ENCODE measurements around the gene COL3A1.

Gene COL3A1

DNA sequence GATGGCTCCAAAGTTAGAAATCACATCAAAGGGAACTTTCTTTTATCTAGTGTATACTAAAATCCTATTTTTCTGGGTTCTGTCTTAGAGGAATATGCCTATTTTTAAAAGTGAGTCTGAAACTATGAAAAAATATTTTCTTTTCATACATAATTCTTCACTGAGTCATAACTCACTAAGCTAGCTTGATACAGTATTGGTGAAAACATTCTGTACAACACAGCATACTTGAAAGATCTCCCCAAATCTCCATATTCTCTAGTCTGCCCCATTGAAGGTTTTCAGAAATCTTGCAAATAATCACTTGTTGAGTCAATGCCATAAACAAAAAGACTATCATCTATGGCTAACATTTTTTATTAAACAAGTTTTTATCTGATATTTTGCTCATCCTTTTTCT is 44.5 kb downstream of the COL3A1 start:
- Histone ChIP-seq H3K27ac (no peak overlapping the region), H3K9ac (no peak overlapping the region), H3K79me2 (no peaks in the 10 kb centered on the region)

DNA sequence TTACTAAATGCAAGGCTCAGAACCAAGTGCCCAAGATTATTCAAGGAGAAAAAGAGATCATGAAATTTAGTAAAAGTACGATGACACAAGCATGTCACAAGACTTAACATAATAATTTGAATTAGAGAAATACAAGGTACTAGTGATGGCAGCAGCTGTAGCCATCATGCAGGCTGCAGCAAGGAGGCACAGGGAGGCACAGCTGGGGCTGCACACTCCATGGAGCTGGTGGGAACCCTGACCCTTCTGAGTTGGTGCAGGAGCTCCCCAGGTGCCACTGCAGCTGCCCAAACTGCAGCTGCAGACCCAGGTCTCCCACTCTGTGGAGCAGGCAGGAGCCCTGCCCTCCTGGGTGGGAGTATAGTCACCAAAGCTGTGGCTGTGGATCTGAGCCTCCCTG is 46.0 kb downstream of the COL3A1 start:
- Histone ChIP-seq H2AFZ (no peak overlapping the region), H3K4me2 (ENCODE audit: low read length) (no peak overlapping the region), H3K4me1 (no peaks in the 10 kb centered on the region), H3K9me3 (ENCODE audit: control insufficient read depth, low read length) (no peaks in the 10 kb centered on the region), H3K79me2 (no peaks in the 10 kb centered on the region), H3K36me3 (ENCODE audit: control insufficient read depth, insufficient read depth, low read length) (no peaks in the 10 kb centered on the region), H3K27ac (no peak overlapping the region), H3K27me3 (ENCODE audit: control insufficient read depth, insufficient read depth, low read length) (no peaks in the 10 kb centered on the region), H3K4me3 (ENCODE audit: low read depth, low read length) (no peak overlapping the region), H3K9ac (no peak overlapping the region)
- TF ChIP-seq, protein P1, sequence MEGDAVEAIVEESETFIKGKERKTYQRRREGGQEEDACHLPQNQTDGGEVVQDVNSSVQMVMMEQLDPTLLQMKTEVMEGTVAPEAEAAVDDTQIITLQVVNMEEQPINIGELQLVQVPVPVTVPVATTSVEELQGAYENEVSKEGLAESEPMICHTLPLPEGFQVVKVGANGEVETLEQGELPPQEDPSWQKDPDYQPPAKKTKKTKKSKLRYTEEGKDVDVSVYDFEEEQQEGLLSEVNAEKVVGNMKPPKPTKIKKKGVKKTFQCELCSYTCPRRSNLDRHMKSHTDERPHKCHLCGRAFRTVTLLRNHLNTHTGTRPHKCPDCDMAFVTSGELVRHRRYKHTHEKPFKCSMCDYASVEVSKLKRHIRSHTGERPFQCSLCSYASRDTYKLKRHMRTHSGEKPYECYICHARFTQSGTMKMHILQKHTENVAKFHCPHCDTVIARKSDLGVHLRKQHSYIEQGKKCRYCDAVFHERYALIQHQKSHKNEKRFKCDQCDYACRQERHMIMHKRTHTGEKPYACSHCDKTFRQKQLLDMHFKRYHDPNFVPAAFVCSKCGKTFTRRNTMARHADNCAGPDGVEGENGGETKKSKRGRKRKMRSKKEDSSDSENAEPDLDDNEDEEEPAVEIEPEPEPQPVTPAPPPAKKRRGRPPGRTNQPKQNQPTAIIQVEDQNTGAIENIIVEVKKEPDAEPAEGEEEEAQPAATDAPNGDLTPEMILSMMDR (IDR thresholded peaks at IDR 0.05): no peak

More for the DNA sequence above, 44.5 kb downstream of the COL3A1 start:
- Histone ChIP-seq H3K9me3 (ENCODE audit: control insufficient read depth, low read length) (no peaks in the 10 kb centered on the region), H3K36me3 (ENCODE audit: control insufficient read depth, insufficient read depth, low read length) (no peaks in the 10 kb centered on the region), H3K27me3 (ENCODE audit: control insufficient read depth, insufficient read depth, low read length) (no peaks in the 10 kb centered on the region), H3K4me1 (no peaks in the 10 kb centered on the region), H3K4me3 (ENCODE audit: low read depth, low read length) (no peak overlapping the region), H2AFZ (no peak overlapping the region), H3K4me2 (ENCODE audit: low read length) (no peak overlapping the region)
- TF ChIP-seq, protein P1 (IDR thresholded peaks at IDR 0.05): no peak

DNA sequence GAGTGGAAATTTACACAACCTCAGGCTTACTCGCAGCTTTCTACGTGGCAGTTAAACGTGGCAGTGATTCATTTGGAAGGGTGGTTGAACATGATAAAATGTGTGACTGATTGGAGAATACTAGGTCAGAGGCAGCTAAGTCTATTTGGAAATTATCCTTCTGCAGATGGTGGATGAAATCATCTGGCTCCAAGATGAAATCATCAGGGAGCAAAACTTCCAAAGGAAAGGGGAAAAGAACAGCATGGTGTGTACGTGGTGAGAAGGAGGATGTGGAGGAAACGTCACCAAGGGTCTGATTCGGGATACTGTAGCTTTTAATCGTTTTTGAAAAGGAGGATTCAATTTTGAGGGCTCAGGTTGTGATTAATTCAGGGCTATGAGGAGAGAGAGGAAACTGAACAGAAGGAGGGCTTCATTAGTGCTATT is 47.9 kb downstream of the COL3A1 start:
- Histone ChIP-seq H3K4me3 (ENCODE audit: low read depth, low read length) (no peak overlapping the region), H2AFZ (no peak overlapping the region), H3K4me1 (no peaks in the 10 kb centered on the region), H3K9me3 (ENCODE audit: control insufficient read depth, low read length) (no peaks in the 10 kb centered on the region), H3K4me2 (ENCODE audit: low read length) (no peak overlapping the region), H3K9ac (no peak overlapping the region), H3K79me2 (no peaks in the 10 kb centered on the region), H3K27me3 (ENCODE audit: control insufficient read depth, insufficient read depth, low read length) (no peaks in the 10 kb centered on the region), H3K36me3 (ENCODE audit: control insufficient read depth, insufficient read depth, low read length) (no peaks in the 10 kb centered on the region), H3K27ac (no peak overlapping the region)
- TF ChIP-seq, protein P1 (IDR thresholded peaks at IDR 0.05): no peak

DNA sequence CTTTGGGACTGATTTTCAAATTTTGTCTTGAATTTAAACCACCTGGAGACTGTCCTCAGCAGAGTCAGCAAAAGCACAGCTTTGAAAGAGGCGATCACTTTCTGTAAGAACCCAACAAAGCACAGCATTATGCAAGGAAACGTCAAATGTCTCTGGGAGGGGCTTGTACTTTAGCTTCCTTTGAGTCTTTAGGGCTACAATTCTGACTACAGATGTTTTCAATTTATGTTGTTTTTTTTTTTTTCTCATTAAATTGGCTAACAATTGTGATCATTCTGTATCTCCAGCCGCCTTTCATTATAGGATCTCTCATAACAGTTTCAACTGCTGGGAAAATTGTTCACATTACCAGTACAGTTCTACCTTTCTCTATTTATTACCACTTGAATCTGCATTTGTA is 48.3 kb downstream of the COL3A1 start:
- no peak overlapping the region for H3K4me2 ChIP-seq (ENCODE audit: low read length)
- H3K79me2 ChIP-seq: no peaks in the 10 kb centered on the region
- no peaks in the 10 kb centered on the region for H3K4me1 ChIP-seq
- no peak overlapping the region for H2AFZ ChIP-seq
- H3K9me3 ChIP-seq (ENCODE audit: control insufficient read depth, low read length): no peaks in the 10 kb centered on the region
- no peak overlapping the region for H3K4me3 ChIP-seq (ENCODE audit: low read depth, low read length)
- no peaks in the 10 kb centered on the region for H3K36me3 ChIP-seq (ENCODE audit: control insufficient read depth, insufficient read depth, low read length)
- no peak overlapping the region for H3K9ac ChIP-seq
- TF ChIP-seq, protein P1 (IDR thresholded peaks at IDR 0.05): no peak
- no peaks in the 10 kb centered on the region for H3K27me3 ChIP-seq (ENCODE audit: control insufficient read depth, insufficient read depth, low read length)
- no peak overlapping the region for H3K27ac ChIP-seq

DNA sequence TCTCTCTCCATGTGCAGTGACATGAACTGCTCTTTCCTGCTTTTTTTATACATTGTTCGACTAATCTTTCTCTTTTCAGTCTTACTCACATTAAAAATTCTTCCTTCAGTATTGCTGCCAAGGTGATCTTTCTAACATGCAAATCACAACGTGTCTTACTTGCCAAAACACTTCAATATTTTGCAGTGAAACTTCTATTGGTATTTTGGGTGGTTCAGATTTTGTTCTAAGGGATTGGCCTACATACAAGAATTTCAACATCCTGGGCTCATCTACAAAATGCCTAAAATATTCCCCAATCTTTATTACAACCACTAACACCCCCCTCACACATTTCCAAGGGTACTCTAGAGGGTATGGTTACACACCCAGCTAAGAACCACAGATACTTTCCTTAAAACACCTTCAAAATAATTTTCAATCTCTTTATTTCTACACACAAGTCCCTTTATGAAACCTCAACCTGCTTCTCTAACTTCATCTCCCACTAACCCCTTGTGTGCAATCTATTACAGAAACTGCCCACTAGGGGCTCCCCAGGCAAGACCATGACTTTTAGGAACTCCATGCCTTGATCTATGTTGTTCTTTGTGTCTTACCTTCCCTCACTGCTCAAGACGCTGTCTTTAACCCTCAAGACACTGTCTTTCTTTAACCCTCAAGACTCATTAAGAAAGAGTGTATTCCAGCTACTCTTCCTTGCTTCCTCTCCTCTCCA is 50.9 kb downstream of the COL3A1 start:
- H2AFZ ChIP-seq: no peak overlapping the region
- H3K9ac ChIP-seq: no peak overlapping the region
- H3K4me3 ChIP-seq (ENCODE audit: low read depth, low read length): no peak overlapping the region
- no peaks in the 10 kb centered on the region for H3K9me3 ChIP-seq (ENCODE audit: control insufficient read depth, low read length)
- H3K4me1 ChIP-seq: no peaks in the 10 kb centered on the region
- no peak overlapping the region for H3K4me2 ChIP-seq (ENCODE audit: low read length)
- no peak overlapping the region for H3K27ac ChIP-seq
- TF ChIP-seq, protein P1 (IDR thresholded peaks at IDR 0.05): no peak
- no peaks in the 10 kb centered on the region for H3K27me3 ChIP-seq (ENCODE audit: control insufficient read depth, insufficient read depth, low read length)
- H3K79me2 ChIP-seq: no peaks in the 10 kb centered on the region
- H3K36me3 ChIP-seq (ENCODE audit: control insufficient read depth, insufficient read depth, low read length): no peaks in the 10 kb centered on the region

Measured in parathyroid adenoma (tissue), 2 donors.